ENCODE measurements around the gene CROCC2.

GRCh38 chr2:240900141-240900860, 5.8 kb upstream of the CROCC2 start:
- no peak for TF ChIP-seq CTCF (conservative IDR thresholded peaks at IDR 0.05; ENCODE audit: low read length)
- no peak for TF ChIP-seq EZH2phosphoT487 (IDR thresholded peaks at IDR 0.05; ENCODE audit: borderline replicate concordance, low read depth, low read length)
